HL-60 (cell line): ENCODE data around the gene PRKAG1.

Experiments used
- DNase-seq, 2 experiments: peaks; one replicate each; pipeline ENCODE4 v3.0.0-alpha.2; 2010 to 2020; ENCODE audit warnings: low read depth in 1 of 2, low spot score in 1 of 2
- H3K27ac ChIP-seq: fragments of 250-450 bp; sonication (Bioruptor Pico); replicated peaks from 2 replicates; pipeline ENCODE4 v1.5.1; 2020; ENCODE audit warnings: mild to moderate bottlenecking, moderate library complexity
- H3K27me3 ChIP-seq: fragments of 250-450 bp; sonication (Bioruptor Pico); 2 replicates; pipeline ENCODE4 v1.5.1; 2021; ENCODE audit warnings: mild to moderate bottlenecking, moderate library complexity; ENCODE audit not compliant: insufficient read depth, poor library complexity, severe bottlenecking
- H3K4me3 ChIP-seq: replicated peaks from 2 replicates; pipeline ENCODE4 v1.5.1; 2011; ENCODE audit warnings: mild to moderate bottlenecking, control low read depth, low read length; ENCODE audit not compliant: insufficient read depth
- CTCF ChIP-seq: IDR thresholded peaks from one replicate; pipeline ENCODE4 v1.5.1; 2011; ENCODE audit warnings: low read length, control low read depth, inconsistent platforms; ENCODE audit not compliant: insufficient read depth
- GABPA ChIP-seq: IDR thresholded peaks from 2 replicates; pipeline ENCODE4 v1.6.1; 2012; ENCODE audit warnings: low read depth
- POLR2AphosphoS5 ChIP-seq: IDR thresholded peaks from 2 replicates; pipeline ENCODE4 v1.6.1; 2012; ENCODE audit warnings: low read depth
- REST ChIP-seq: IDR thresholded peaks from 2 replicates; pipeline ENCODE4 v1.6.1; 2012; ENCODE audit warnings: low read depth; ENCODE audit not compliant: insufficient replicate concordance
- SPI1 ChIP-seq: IDR thresholded peaks from 2 replicates; pipeline ENCODE4 v1.6.1; 2012; ENCODE audit warnings: low read depth, mild to moderate bottlenecking, borderline replicate concordance

Gene PRKAG1

GRCh38 chr12:48979602-48980388, 38.8 kb downstream of the PRKAG1 start:
- no peak for DNase-seq
- Histone ChIP-seq H3K27ac (no peak overlapping the region), H3K4me3 (peak overlapping the region; percentile 33), H3K27me3 (peaks cover 62% of the 10 kb centered on the region)
- TF ChIP-seq POLR2AphosphoS5 (no peak), SPI1 (peak; percentile 75), CTCF (no peak)

- peak overlapping the region; percentile 33 for H3K4me3 ChIP-seq
These were observed 39.6 kb downstream of the PRKAG1 start for GRCh38 chr12:48978741-48979601.

GRCh38 chr12:48978291-48978740, 40.3 kb downstream of the PRKAG1 start, which contains the start of gene WNT1:
TSS of gene WNT1 (plus strand) at chr12:48978322. CDS start at chr12:48978651, 329 bp downstream.
- TF ChIP-seq SPI1 (no peak), POLR2AphosphoS5 (no peak), REST (no peak), CTCF (no peak), GABPA (no peak)
- Histone ChIP-seq H3K27me3 (peaks cover 59% of the 10 kb centered on the region), H3K4me3 (0 out of 2 replicates have a peak within 1 kb of the TSS, but pooled peaks have one; percentile 0), H3K27ac (no peak within 1 kb of the TSS)
- DNase-seq, result no peak

More at GRCh38 chr12:48978741-48979601, 39.6 kb downstream of the PRKAG1 start:
- Histone ChIP-seq H3K27ac (no peak overlapping the region), H3K27me3 (peaks cover 59% of the 10 kb centered on the region)
- DNase-seq, result no peak
- TF ChIP-seq SPI1, result no peak

- Histone ChIP-seq H3K4me3 (no peak overlapping the region), H3K27ac (no peak overlapping the region), H3K27me3 (peaks cover 62% of the 10 kb centered on the region)
- peak; percentile 31 for TF ChIP-seq CTCF
- no peak for TF ChIP-seq POLR2AphosphoS5
- TF ChIP-seq REST, result no peak
- DNase-seq, result peak in 1 of 2 experiments; percentile 56
These were observed 41.0 kb downstream of the PRKAG1 start for GRCh38 chr12:48977290-48978281.
